B cell (primary cell): ENCODE measurements around the gene LATS2. TPM values are rescaled to one million over a fixed set of nuclear protein-coding genes. Genes with fewer than 3 reads are reported as not detected.

Experiments
- ATAC-seq: fragments of 200-7000 bp; cut with Tn5 transposase; one replicate; pipeline ENCODE4 v1.10.0; 2021; ENCODE audit warnings: low read depth, mild to moderate bottlenecking, moderate number of reproducible peaks, moderate library complexity
- CTCF ChIA-PET: fragments of 350-600 bp; sonication (Branson Sonifier 250); formaldehyde crosslinking; loops from one replicate; lab custom pipeline; 2021; ENCODE audit warnings: antibody characterized with exemption, inconsistent platforms; lab: Charles Lee
- POLR2A ChIA-PET: fragments of 350-600 bp; sonication (Branson Sonifier 250); formaldehyde crosslinking; loops from one replicate; lab custom pipeline; 2021; ENCODE audit warnings: antibody characterized with exemption; lab: Charles Lee
- DNase-seq: peaks from one replicate; pipeline ENCODE4 v3.0.0; 2013
- H2AFZ ChIP-seq: 2 replicates; pipeline ENCODE4 v1.6.1; 2012; ENCODE audit warnings: mild to moderate bottlenecking, low read depth, low read length; ENCODE audit not compliant: insufficient read depth, poor library complexity, severe bottlenecking
- H3K27ac ChIP-seq, 2 donors: 1 replicate in 1 of 2; 2 replicates in 1 of 2; pipeline ENCODE4 v1.5.1; 2012 to 2013; ENCODE audit warnings: low read length in 2 of 2, mild to moderate bottlenecking in 2 of 2, moderate library complexity in 1 of 2
- H3K27me3 ChIP-seq, 4 experiments: fragments of 200-600 bp in 1 of 4; sonication (generic) in 1 of 4; replicated peaks in 1 of 4; 1 replicate in 2 of 4; 2 replicates in 2 of 4; pipeline versions ENCODE4 v1.6.1 to v1.7.0; 2013 to 2016; ENCODE audit warnings: low read length in 3 of 4, mild to moderate bottlenecking in 2 of 4, mixed read lengths in 1 of 4, moderate library complexity in 1 of 4; ENCODE audit not compliant: insufficient read depth in 4 of 4, control insufficient read depth in 3 of 4; ENCODE audit errors: control extremely low read depth in 1 of 4
- H3K36me3 ChIP-seq, 2 experiments: replicated peaks in 1 of 2; 1 replicate in 1 of 2; 2 replicates in 1 of 2; pipeline versions ENCODE4 v1.6.1 to v1.7.1; 2013; ENCODE audit warnings: low read length in 1 of 2; ENCODE audit not compliant: insufficient read depth in 2 of 2, control insufficient read depth in 1 of 2; ENCODE audit errors: control extremely low read depth in 1 of 2, extremely low read depth in 1 of 2
- H3K4me1 ChIP-seq, 2 donors: fragments of 200-600 bp in 1 of 2; sonication (generic) in 1 of 2; 1 replicate in 1 of 2; 2 replicates in 1 of 2; pipeline versions ENCODE4 v1.5.1 to v1.6.1; 2013 to 2017; ENCODE audit warnings: low read length in 2 of 2; ENCODE audit not compliant: control insufficient read depth in 2 of 2, insufficient read depth in 2 of 2
- H3K4me2 ChIP-seq: replicated peaks from 2 replicates; pipeline ENCODE3; 2012; ENCODE audit warnings: mild to moderate bottlenecking, low read depth, low read length; ENCODE audit not compliant: poor library complexity, severe bottlenecking
- H3K4me3 ChIP-seq, 5 experiments: fragments of 200-600 bp in 1 of 5; sonication (generic) in 1 of 5; 1 replicate in 3 of 5; 2 replicates in 2 of 5; pipeline versions ENCODE4 v1.5.1 to v1.7.0; 2011 to 2016; ENCODE audit warnings: low read length in 4 of 5, mild to moderate bottlenecking in 4 of 5, low read depth in 2 of 5, control low read depth in 1 of 5, moderate library complexity in 1 of 5; ENCODE audit not compliant: insufficient read depth in 1 of 5; ENCODE audit errors: control extremely low read depth in 1 of 5, extremely low read depth in 1 of 5
- H3K79me2 ChIP-seq: fragments of 200-600 bp; sonication (generic); one replicate; pipeline ENCODE4 v1.6.0; 2016; ENCODE audit warnings: low read length; ENCODE audit not compliant: control insufficient read depth, insufficient read depth
- H3K9ac ChIP-seq: fragments of 200-600 bp; sonication (generic); 2 replicates; pipeline ENCODE4 v1.6.1; 2017; ENCODE audit warnings: mild to moderate bottlenecking, low read length, moderate library complexity
- H3K9me3 ChIP-seq, 3 donors: one replicate each; pipeline versions ENCODE4 v1.6.1 to v1.7.1; 2013; ENCODE audit warnings: low read length in 2 of 3; ENCODE audit not compliant: control insufficient read depth in 2 of 3, insufficient read depth in 1 of 3; ENCODE audit errors: control extremely low read depth in 1 of 3
- H4K20me1 ChIP-seq: 2 replicates; pipeline ENCODE4 v1.6.0; 2012; ENCODE audit warnings: mild to moderate bottlenecking, low read length; ENCODE audit not compliant: insufficient read depth, control insufficient read depth, poor library complexity, severe bottlenecking
- H3K27ac Mint-ChIP-seq: one replicate; pipeline ENCODE4 v1.8.0; 2021; ENCODE audit warnings: mixed read lengths
- H3K27me3 Mint-ChIP-seq: one replicate; pipeline ENCODE4 v1.8.0; 2021; ENCODE audit warnings: mixed read lengths
- H3K4me1 Mint-ChIP-seq: one replicate; pipeline ENCODE4 v1.8.0; 2021; ENCODE audit warnings: mixed read lengths
- H3K4me3 Mint-ChIP-seq: one replicate; pipeline ENCODE4 v1.8.0; 2021; ENCODE audit warnings: mixed read lengths
- H3K9me3 Mint-ChIP-seq: one replicate; pipeline ENCODE4 v1.8.0; 2022; ENCODE audit warnings: mixed read lengths; ENCODE audit not compliant: insufficient read depth
- EZH2 ChIP-seq: IDR thresholded peaks from 2 replicates; pipeline ENCODE4 v1.6.1; 2012; ENCODE audit warnings: borderline replicate concordance, low read depth, mild to moderate bottlenecking, moderate library complexity, low read length; ENCODE audit not compliant: insufficient read depth, poor library complexity, severe bottlenecking
- WGBS: methylation state at CpG from one replicate; pipeline ENCODE4 v1.1.5; 2013; ENCODE audit warnings: missing lambda C conversion rate; ENCODE audit not compliant: insufficient coverage; 5-methylcytosine and 5-hydroxymethylcytosine counted together
- intact Hi-C: fragments of 100-400 bp; cut with micrococcal nuclease; formaldehyde crosslinking; loops from one replicate; pipeline ENCODE4 v1.10.0; 2022
- polyA plus RNA-seq: library from polyadenylated mRNA; depleted of rRNA; stranded (reverse); fragments of >200 nt; gene quantifications from 2 replicates; pipeline ENCODE4 v1.2.3, GENCODE V29; 2012
- total RNA-seq, 2 donors: library from RNA; stranded (reverse); fragments of 120-200 nt in 1 of 2; gene quantifications; 1 replicate in 1 of 2; 2 replicates in 1 of 2; pipeline versions ENCODE4 v1.2.3 to v1.2.4, GENCODE V29; 2013 to 2022
- TF ChIP-seq, protein P1 (sequence below): fragments of 200-600 bp; IDR thresholded peaks from one replicate; pipeline ENCODE4 v1.8.0; 2022; ENCODE audit warnings: antibody characterized with exemption, mild to moderate bottlenecking

LATS2 gene
- total and polyA plus RNA-seq, 2 donors (not counting 1 experiment from before 2014, with no cell fraction given), result 1.9 to 2.7 TPM

GRCh38 chr13:20972731-20973130 is 88.7 kb downstream of the LATS2 start:
- Histone ChIP-seq H3K4me2 (no peak overlapping the region), H3K36me3 (no peaks in the 10 kb centered on the region), H3K79me2 (no peaks in the 10 kb centered on the region), H3K4me3 (no peak overlapping the region), H3K27ac (no peak overlapping the region), H3K9me3 (no peaks in the 10 kb centered on the region), H2AFZ (no peak overlapping the region), H3K4me1 (no peaks in the 10 kb centered on the region), H4K20me1 (no peaks in the 10 kb centered on the region), H3K27me3 (no peaks in the 10 kb centered on the region), H3K9ac (no peak overlapping the region)
- CTCF ChIA-PET, result no interaction called here
- POLR2A ChIA-PET, result no interaction called here
- TF ChIP-seq, protein P1, sequence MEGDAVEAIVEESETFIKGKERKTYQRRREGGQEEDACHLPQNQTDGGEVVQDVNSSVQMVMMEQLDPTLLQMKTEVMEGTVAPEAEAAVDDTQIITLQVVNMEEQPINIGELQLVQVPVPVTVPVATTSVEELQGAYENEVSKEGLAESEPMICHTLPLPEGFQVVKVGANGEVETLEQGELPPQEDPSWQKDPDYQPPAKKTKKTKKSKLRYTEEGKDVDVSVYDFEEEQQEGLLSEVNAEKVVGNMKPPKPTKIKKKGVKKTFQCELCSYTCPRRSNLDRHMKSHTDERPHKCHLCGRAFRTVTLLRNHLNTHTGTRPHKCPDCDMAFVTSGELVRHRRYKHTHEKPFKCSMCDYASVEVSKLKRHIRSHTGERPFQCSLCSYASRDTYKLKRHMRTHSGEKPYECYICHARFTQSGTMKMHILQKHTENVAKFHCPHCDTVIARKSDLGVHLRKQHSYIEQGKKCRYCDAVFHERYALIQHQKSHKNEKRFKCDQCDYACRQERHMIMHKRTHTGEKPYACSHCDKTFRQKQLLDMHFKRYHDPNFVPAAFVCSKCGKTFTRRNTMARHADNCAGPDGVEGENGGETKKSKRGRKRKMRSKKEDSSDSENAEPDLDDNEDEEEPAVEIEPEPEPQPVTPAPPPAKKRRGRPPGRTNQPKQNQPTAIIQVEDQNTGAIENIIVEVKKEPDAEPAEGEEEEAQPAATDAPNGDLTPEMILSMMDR, result no peak
- no peak for TF ChIP-seq EZH2
- Mint-ChIP-seq H3K4me1 (no peaks in the 10 kb centered on the region), H3K27me3 (peaks cover 4% of the 10 kb centered on the region), H3K4me3 (no peak overlapping the region), H3K9me3 (no peaks in the 10 kb centered on the region), H3K27ac (no peak overlapping the region)
- DNase-seq (no peak), ATAC-seq (no peak)
- intact Hi-C loops, result no loop called here
- WGBS, result 100% methylated on average over 1 of the region's 2 CpGs

DNA sequence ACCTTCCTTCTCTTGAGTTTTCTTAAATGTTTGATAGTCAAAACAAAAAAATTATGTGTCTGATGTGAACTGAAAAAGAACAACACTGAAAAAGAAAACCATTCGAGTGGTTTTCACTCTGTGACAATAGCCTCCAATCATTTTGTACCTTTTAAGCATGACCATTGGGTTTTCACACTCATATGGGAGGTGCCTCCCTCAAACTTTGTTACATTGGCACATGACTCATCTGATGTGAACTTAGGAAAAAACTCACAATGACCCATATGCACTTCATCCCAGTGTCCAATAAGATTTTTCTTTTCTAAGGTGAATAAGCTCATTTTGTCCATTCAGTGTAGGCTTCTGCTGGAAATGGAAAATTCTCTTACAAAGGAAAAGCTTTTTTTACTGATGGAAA is 92.2 kb downstream of the LATS2 start:
- H3K4me1 ChIP-seq, result no peaks in the 10 kb centered on the region
- no peak overlapping the region for H3K27ac Mint-ChIP-seq
- H3K4me3 ChIP-seq, result no peak overlapping the region
- ChIA-PET CTCF (no interaction called here), POLR2A (no interaction called here)
- WGBS, result 80% methylated on average over 1 of the region's 1 CpG
- H3K36me3 ChIP-seq, result no peaks in the 10 kb centered on the region
- no peaks in the 10 kb centered on the region for H3K27me3 ChIP-seq
- DNase-seq (no peak), ATAC-seq (no peak)
- no peak overlapping the region for H3K27ac ChIP-seq
- H3K4me2 ChIP-seq, result no peak overlapping the region
- no peaks in the 10 kb centered on the region for H3K79me2 ChIP-seq
- H3K9ac ChIP-seq, result no peak overlapping the region
- no peaks in the 10 kb centered on the region for H4K20me1 ChIP-seq
- H3K4me1 Mint-ChIP-seq, result no peaks in the 10 kb centered on the region
- H3K9me3 Mint-ChIP-seq, result no peaks in the 10 kb centered on the region
- H2AFZ ChIP-seq, result no peak overlapping the region
- no peaks in the 10 kb centered on the region for H3K27me3 Mint-ChIP-seq
- intact Hi-C loops, result no loop called here
- no peak overlapping the region for H3K4me3 Mint-ChIP-seq
- TF ChIP-seq EZH2, result no peak
- H3K9me3 ChIP-seq, result no peaks in the 10 kb centered on the region
